ENCODE data around the gene MYO1E. TPM values are rescaled to one million over a fixed set of nuclear protein-coding genes. Genes with fewer than 3 reads are reported as not detected.

MYO1E gene
- total RNA-seq, 5 donors from 2014 or later (not counting 1 experiment from before 2014, with no cell fraction given): 1.3 to 11.7 (median 4.3) TPM

GRCh38 chr15:59236394-59236793, 136.3 kb downstream of the MYO1E start:
- H3K9me3 Mint-ChIP-seq: no peaks in the 10 kb centered on the region
- peaks cover 0 to 5% of the 10 kb centered on the region in 2 donors for H3K27me3 Mint-ChIP-seq
- no peaks in the 10 kb centered on the region for H3K27me3 ChIP-seq (replicated peaks in 1 of 2; ENCODE audit: control insufficient read depth in 2 of 2, extremely low read depth in 1 of 2, insufficient read depth in 2 of 2, low read length in 1 of 2)
- no peaks in the 10 kb centered on the region for H3K36me3 Mint-ChIP-seq
- H3K4me3 Mint-ChIP-seq: no peak overlapping the region
- no peak overlapping the region for H3K27ac ChIP-seq (ENCODE audit: low read length)
- no peaks in the 10 kb centered on the region for H3K4me1 ChIP-seq (ENCODE audit: control insufficient read depth in 1 of 2, extremely low read depth in 1 of 2, insufficient read depth in 2 of 2, low read length in 2 of 2)
- H3K4me1 Mint-ChIP-seq: peaks cover 0 to 3% (median 0%) of the 10 kb centered on the region in 3 donors
- POLR2A ChIA-PET: interaction anchor here in 1 of 2 donors (0.7 kb wide), 1 partner anchor 601 kb away, joined by 3 read pairs; no protein-coding TSS in a partner anchor
- CTCF ChIA-PET: interaction anchor here in 1 of 2 donors (0.7 kb wide), 1 partner anchor 321 kb away, joined by 3 read pairs; no protein-coding TSS in a partner anchor
- no peaks in the 10 kb centered on the region for H3K9me3 ChIP-seq
- no peak overlapping the region for H3K27ac Mint-ChIP-seq
- DNase-seq (no peak), ATAC-seq (replicated peaks in 1 of 4) (no peak)
- no peaks in the 10 kb centered on the region for H3K36me3 ChIP-seq (ENCODE audit: control insufficient read depth in 2 of 2, extremely low read depth in 1 of 2, insufficient read depth in 1 of 2, low read length in 1 of 2)
- WGBS (ENCODE audit: insufficient coverage): no CpG with 5 or more reads among the region's 1 CpG
- H3K4me3 ChIP-seq (ENCODE audit: control insufficient read depth in 1 of 2, extremely low read depth in 1 of 2, low read length in 1 of 2): no peak overlapping the region

- Mint-ChIP-seq H3K27me3 (peaks cover 0 to 4% of the 10 kb centered on the region in 2 donors), H3K4me1 (peaks cover 0 to 3% (median 0%) of the 10 kb centered on the region in 3 donors), H3K9me3 (no peaks in the 10 kb centered on the region), H3K4me3 (no peak overlapping the region), H3K36me3 (no peaks in the 10 kb centered on the region), H3K27ac (no peak overlapping the region)
- Histone ChIP-seq H3K9me3 (no peaks in the 10 kb centered on the region), H3K36me3 (ENCODE audit: control insufficient read depth in 2 of 2, extremely low read depth in 1 of 2, insufficient read depth in 1 of 2, low read length in 1 of 2) (no peaks in the 10 kb centered on the region), H3K27me3 (replicated peaks in 1 of 2; ENCODE audit: control insufficient read depth in 2 of 2, extremely low read depth in 1 of 2, insufficient read depth in 2 of 2, low read length in 1 of 2) (peaks cover 0 to 3% of the 10 kb centered on the region in 2 experiments), H3K27ac (ENCODE audit: low read length) (no peak overlapping the region), H3K4me3 (ENCODE audit: control insufficient read depth in 1 of 2, extremely low read depth in 1 of 2, low read length in 1 of 2) (no peak overlapping the region), H3K4me1 (ENCODE audit: control insufficient read depth in 1 of 2, extremely low read depth in 1 of 2, insufficient read depth in 2 of 2, low read length in 2 of 2) (no peaks in the 10 kb centered on the region)
- POLR2A ChIA-PET: no interaction called here
- DNase-seq: no peak
- no peak for ATAC-seq (replicated peaks in 1 of 4)
- no CpG with 5 or more reads among the region's 1 CpG for WGBS (ENCODE audit: insufficient coverage)
- CTCF ChIA-PET: interaction anchor here in 1 of 2 donors (0.5 kb wide), 1 partner anchor 160 kb away, joined by 5 read pairs; no protein-coding TSS in a partner anchor
Measured at GRCh38 chr15:59232476-59232875, 140.2 kb downstream of the MYO1E start.

- CTCF ChIA-PET: interaction anchor here in 1 of 2 donors (0.6 kb wide), 1 partner anchor 1342 kb away, joined by 3 read pairs; no protein-coding TSS in a partner anchor
Measured at GRCh38 chr15:59230531-59231055, 142.1 kb downstream of the MYO1E start.

GRCh38 chr15:59229453-59229852, 143.2 kb downstream of the MYO1E start:
- ATAC-seq (replicated peaks in 1 of 4) (no peak), DNase-seq (no peak)
- Mint-ChIP-seq H3K36me3 (no peaks in the 10 kb centered on the region), H3K4me3 (no peak overlapping the region), H3K27me3 (peaks cover 8 to 14% of the 10 kb centered on the region in 2 donors), H3K27ac (no peak overlapping the region), H3K9me3 (no peaks in the 10 kb centered on the region), H3K4me1 (peaks cover 0 to 6% (median 0%) of the 10 kb centered on the region in 3 donors)
- peaks cover 0 to 12% of the 10 kb centered on the region in 2 experiments for H3K27me3 ChIP-seq (replicated peaks in 1 of 2; ENCODE audit: control insufficient read depth in 2 of 2, extremely low read depth in 1 of 2, insufficient read depth in 2 of 2, low read length in 1 of 2)
- H3K36me3 ChIP-seq (ENCODE audit: control insufficient read depth in 2 of 2, extremely low read depth in 1 of 2, insufficient read depth in 1 of 2, low read length in 1 of 2): no peaks in the 10 kb centered on the region
- H3K4me1 ChIP-seq (ENCODE audit: control insufficient read depth in 1 of 2, extremely low read depth in 1 of 2, insufficient read depth in 2 of 2, low read length in 2 of 2): no peaks in the 10 kb centered on the region
- ChIA-PET POLR2A (no interaction called here), CTCF (interaction anchor here in 1 of 2 donors (1.3 kb wide), 1 partner anchor 60 kb away, joined by 3 read pairs; no protein-coding TSS in a partner anchor)
- no CpG with 5 or more reads among the region's 3 CpGs for WGBS (ENCODE audit: insufficient coverage)
- H3K27ac ChIP-seq (ENCODE audit: low read length): no peak overlapping the region
- no peaks in the 10 kb centered on the region for H3K9me3 ChIP-seq
- no peak overlapping the region for H3K4me3 ChIP-seq (ENCODE audit: control insufficient read depth in 1 of 2, extremely low read depth in 1 of 2, low read length in 1 of 2)

More at GRCh38 chr15:59230531-59231055, 142.1 kb downstream of the MYO1E start:
- no peaks in the 10 kb centered on the region for H3K36me3 ChIP-seq (ENCODE audit: control insufficient read depth in 2 of 2, extremely low read depth in 1 of 2, insufficient read depth in 1 of 2, low read length in 1 of 2)
- H3K27ac ChIP-seq (ENCODE audit: low read length): no peak overlapping the region
- H3K27ac Mint-ChIP-seq: no peak overlapping the region
- WGBS (ENCODE audit: insufficient coverage): no CpG with 5 or more reads among the region's 2 CpGs
- no peaks in the 10 kb centered on the region for H3K36me3 Mint-ChIP-seq
- H3K27me3 Mint-ChIP-seq: peaks cover 4 to 9% of the 10 kb centered on the region in 2 donors
- peaks cover 0 to 8% of the 10 kb centered on the region in 2 experiments for H3K27me3 ChIP-seq (replicated peaks in 1 of 2; ENCODE audit: control insufficient read depth in 2 of 2, extremely low read depth in 1 of 2, insufficient read depth in 2 of 2, low read length in 1 of 2)
- H3K4me1 ChIP-seq (ENCODE audit: control insufficient read depth in 1 of 2, extremely low read depth in 1 of 2, insufficient read depth in 2 of 2, low read length in 2 of 2): no peaks in the 10 kb centered on the region
- peaks cover 0 to 6% (median 0%) of the 10 kb centered on the region in 3 donors for H3K4me1 Mint-ChIP-seq
- no peaks in the 10 kb centered on the region for H3K9me3 Mint-ChIP-seq
- ATAC-seq (replicated peaks in 1 of 4) (no peak), DNase-seq (no peak)
- no peaks in the 10 kb centered on the region for H3K9me3 ChIP-seq
- no peak overlapping the region for H3K4me3 Mint-ChIP-seq
- POLR2A ChIA-PET: no interaction called here
- H3K4me3 ChIP-seq (ENCODE audit: control insufficient read depth in 1 of 2, extremely low read depth in 1 of 2, low read length in 1 of 2): no peak overlapping the region

GRCh38 chr15:59229015-59229414, 143.7 kb downstream of the MYO1E start:
- POLR2A ChIA-PET: no interaction called here
- H3K9me3 Mint-ChIP-seq: no peaks in the 10 kb centered on the region

GRCh38 chr15:59227021-59227420, 145.7 kb downstream of the MYO1E start:
- no peaks in the 10 kb centered on the region for H3K4me1 ChIP-seq (ENCODE audit: control insufficient read depth in 1 of 2, extremely low read depth in 1 of 2, insufficient read depth in 2 of 2, low read length in 2 of 2)
- H3K4me3 ChIP-seq (ENCODE audit: control insufficient read depth in 1 of 2, extremely low read depth in 1 of 2, low read length in 1 of 2): no peak overlapping the region
- H3K9me3 ChIP-seq: no peaks in the 10 kb centered on the region
- Mint-ChIP-seq H3K36me3 (no peaks in the 10 kb centered on the region), H3K27ac (no peak overlapping the region), H3K27me3 (peaks cover 8 to 14% of the 10 kb centered on the region in 2 donors), H3K4me3 (no peak overlapping the region), H3K9me3 (no peaks in the 10 kb centered on the region), H3K4me1 (peaks cover 0 to 6% (median 0%) of the 10 kb centered on the region in 3 donors)
- peaks cover 0 to 12% of the 10 kb centered on the region in 2 experiments for H3K27me3 ChIP-seq (replicated peaks in 1 of 2; ENCODE audit: control insufficient read depth in 2 of 2, extremely low read depth in 1 of 2, insufficient read depth in 2 of 2, low read length in 1 of 2)
- H3K27ac ChIP-seq (ENCODE audit: low read length): no peak overlapping the region
- DNase-seq (no peak), ATAC-seq (replicated peaks in 1 of 4) (no peak)
- ChIA-PET CTCF (no interaction called here), POLR2A (no interaction called here)
- H3K36me3 ChIP-seq (ENCODE audit: control insufficient read depth in 2 of 2, extremely low read depth in 1 of 2, insufficient read depth in 1 of 2, low read length in 1 of 2): no peaks in the 10 kb centered on the region
- 90% methylated on average over 1 of the region's 4 CpGs for WGBS (ENCODE audit: insufficient coverage)

More at GRCh38 chr15:59229015-59229414, 143.7 kb downstream of the MYO1E start:
- H3K27ac ChIP-seq (ENCODE audit: low read length): no peak overlapping the region
- H3K4me3 Mint-ChIP-seq: no peak overlapping the region
- no peak for DNase-seq
- peaks cover 0 to 12% of the 10 kb centered on the region in 2 experiments for H3K27me3 ChIP-seq (replicated peaks in 1 of 2; ENCODE audit: control insufficient read depth in 2 of 2, extremely low read depth in 1 of 2, insufficient read depth in 2 of 2, low read length in 1 of 2)
- no peak overlapping the region for H3K4me3 ChIP-seq (ENCODE audit: control insufficient read depth in 1 of 2, extremely low read depth in 1 of 2, low read length in 1 of 2)
- no peaks in the 10 kb centered on the region for H3K4me1 ChIP-seq (ENCODE audit: control insufficient read depth in 1 of 2, extremely low read depth in 1 of 2, insufficient read depth in 2 of 2, low read length in 2 of 2)
- H3K4me1 Mint-ChIP-seq: peaks cover 0 to 6% (median 0%) of the 10 kb centered on the region in 3 donors
- peaks cover 8 to 14% of the 10 kb centered on the region in 2 donors for H3K27me3 Mint-ChIP-seq
- no peak for ATAC-seq (replicated peaks in 1 of 4)
- H3K36me3 ChIP-seq (ENCODE audit: control insufficient read depth in 2 of 2, extremely low read depth in 1 of 2, insufficient read depth in 1 of 2, low read length in 1 of 2): no peaks in the 10 kb centered on the region
- no peaks in the 10 kb centered on the region for H3K36me3 Mint-ChIP-seq
- WGBS (ENCODE audit: insufficient coverage): no CpG with 5 or more reads among the region's 4 CpGs
- H3K9me3 ChIP-seq: no peaks in the 10 kb centered on the region
- CTCF ChIA-PET: interaction anchor here in 1 of 2 donors (1.3 kb wide), 1 partner anchor 59 kb away, joined by 3 read pairs; no protein-coding TSS in a partner anchor
- H3K27ac Mint-ChIP-seq: no peak overlapping the region
